Chondrocyte (in vitro differentiated cells): ENCODE measurements around the gene TEAD1. TPM values are rescaled to one million over a fixed set of nuclear protein-coding genes. Genes with fewer than 3 reads are reported as not detected.

ENCODE experiments used
- DNase-seq: peaks from one replicate; pipeline ENCODE4 v3.0.0; 2021; ENCODE audit warnings: mixed read lengths, low spot score
- H3K27ac Mint-ChIP-seq: one replicate; pipeline ENCODE4 v1.8.0; 2021; ENCODE audit warnings: mild to moderate bottlenecking, moderate library complexity, mixed read lengths; ENCODE audit not compliant: unreplicated experiment
- H3K27me3 Mint-ChIP-seq: 2 replicates; pipeline ENCODE4 v1.8.0; 2021; ENCODE audit warnings: low read depth, mixed read lengths
- H3K36me3 Mint-ChIP-seq: 2 replicates; pipeline ENCODE4 v1.8.0; 2021; ENCODE audit warnings: low read depth, mixed read lengths
- H3K4me1 Mint-ChIP-seq: 2 replicates; pipeline ENCODE4 v1.8.0; 2021; ENCODE audit warnings: low read depth, mild to moderate bottlenecking, mixed read lengths
- H3K4me3 Mint-ChIP-seq: one replicate; pipeline ENCODE4 v1.8.0; 2021; ENCODE audit warnings: mild to moderate bottlenecking, moderate library complexity, mixed read lengths; ENCODE audit not compliant: unreplicated experiment
- H3K9me3 Mint-ChIP-seq: 2 replicates; pipeline ENCODE4 v1.8.0; 2021; ENCODE audit warnings: low read depth, mixed read lengths
- CTCF ChIP-seq: fragments of 200-600 bp; sonication (generic); IDR thresholded peaks from 2 replicates; pipeline ENCODE4 v1.5.0; 2021; ENCODE audit warnings: antibody characterized with exemption, mild to moderate bottlenecking, moderate library complexity
- total RNA-seq: library from RNA; stranded (reverse); gene quantifications from 3 replicates; pipeline ENCODE4 v1.2.1, GENCODE V29; 2021

The TEAD1 gene
- total RNA-seq, 1 donor from 2014 or later: 137 TPM

DNA sequence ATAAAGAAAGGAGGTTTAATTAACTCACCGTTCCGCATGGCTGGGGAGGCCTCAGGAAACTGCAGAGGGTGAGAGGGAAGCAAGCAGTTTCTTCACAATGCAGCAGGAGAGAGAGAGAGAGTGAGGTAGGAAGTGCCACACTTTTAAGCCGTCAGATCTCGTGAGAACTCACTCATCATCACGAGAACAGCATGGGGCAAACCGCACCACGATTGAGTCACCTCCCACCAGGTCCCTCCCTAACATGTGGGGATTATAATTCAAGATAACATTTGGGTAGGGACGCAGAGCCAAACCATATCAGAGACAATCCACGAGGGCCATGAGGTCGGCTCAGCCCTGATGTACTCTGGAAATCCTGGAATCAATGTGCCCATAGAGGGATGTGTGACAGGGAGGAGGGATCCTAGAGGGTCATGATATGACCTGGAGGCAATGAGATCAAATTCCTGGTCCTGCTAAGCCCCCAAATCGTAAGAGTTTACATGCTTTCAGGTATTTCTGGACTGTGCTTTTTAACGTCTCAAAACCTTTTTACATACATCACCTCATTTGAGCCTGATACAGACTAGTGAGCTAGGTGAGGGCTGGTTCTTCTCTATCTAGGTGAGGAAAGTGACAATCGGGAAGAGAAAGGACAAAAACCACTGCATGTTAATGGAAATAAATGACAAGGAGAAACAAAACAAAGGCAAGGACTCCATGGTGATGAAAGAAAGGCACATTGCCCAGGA is 315.4 kb downstream of the TEAD1 start:
- peaks cover 33% of the 10 kb centered on the region for H3K27me3 Mint-ChIP-seq
- no peaks in the 10 kb centered on the region for H3K4me1 Mint-ChIP-seq
- TF ChIP-seq CTCF: no peak
- no peak overlapping the region for H3K27ac Mint-ChIP-seq
- no peak for DNase-seq
- no peaks in the 10 kb centered on the region for H3K9me3 Mint-ChIP-seq
- no peaks in the 10 kb centered on the region for H3K36me3 Mint-ChIP-seq
- no peak overlapping the region for H3K4me3 Mint-ChIP-seq

DNA sequence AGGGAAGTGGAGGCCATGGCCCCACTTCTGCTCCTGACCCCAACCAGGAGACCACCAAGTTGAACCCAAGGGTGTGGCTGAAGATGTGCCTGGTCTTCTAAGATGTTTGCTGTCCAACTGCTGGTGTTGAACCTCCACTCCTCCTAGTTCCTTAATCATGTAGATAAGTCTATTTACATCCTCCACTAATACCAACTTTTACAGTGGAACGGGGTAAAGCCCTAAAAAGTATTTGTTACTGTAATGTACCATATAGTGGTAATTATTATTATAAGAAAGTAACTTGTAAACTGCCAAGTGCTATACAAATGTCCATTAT is 315.9 kb downstream of the TEAD1 start:
- H3K9me3 Mint-ChIP-seq: no peaks in the 10 kb centered on the region
- TF ChIP-seq CTCF: no peak
- no peak for DNase-seq
- H3K36me3 Mint-ChIP-seq: no peaks in the 10 kb centered on the region
- H3K4me1 Mint-ChIP-seq: no peaks in the 10 kb centered on the region
- no peak overlapping the region for H3K4me3 Mint-ChIP-seq
- H3K27me3 Mint-ChIP-seq: peaks cover 30% of the 10 kb centered on the region
- no peak overlapping the region for H3K27ac Mint-ChIP-seq

DNA sequence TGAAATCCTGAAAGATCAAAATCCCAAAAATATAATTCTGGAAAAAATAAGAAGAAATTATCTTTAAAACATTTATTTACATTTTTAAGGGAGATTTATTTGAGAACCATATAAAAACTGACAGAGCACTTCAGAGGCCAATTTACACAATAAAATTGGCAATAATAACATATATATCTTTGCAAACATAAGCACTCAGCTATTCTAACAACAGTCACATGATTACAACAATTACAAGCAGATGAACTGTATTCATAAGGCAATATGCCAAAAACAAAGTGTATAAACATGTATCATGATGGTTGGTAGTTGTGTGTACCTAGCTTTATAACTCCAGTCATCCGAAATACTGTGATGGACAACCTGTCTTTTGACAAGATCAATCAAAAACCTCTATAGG is 317.2 kb downstream of the TEAD1 start:
- no peak for TF ChIP-seq CTCF
- Mint-ChIP-seq H3K27me3 (peaks cover 19% of the 10 kb centered on the region), H3K36me3 (peaks cover 2% of the 10 kb centered on the region), H3K4me1 (no peaks in the 10 kb centered on the region), H3K9me3 (peaks cover 8% of the 10 kb centered on the region), H3K4me3 (no peak overlapping the region), H3K27ac (no peak overlapping the region)
- no peak for DNase-seq

- no peaks in the 10 kb centered on the region for H3K4me1 Mint-ChIP-seq
- peaks cover 11% of the 10 kb centered on the region for H3K9me3 Mint-ChIP-seq
- no peak for TF ChIP-seq CTCF
- H3K36me3 Mint-ChIP-seq: peaks cover 2% of the 10 kb centered on the region
- H3K27me3 Mint-ChIP-seq: peaks cover 18% of the 10 kb centered on the region
- no peak for DNase-seq
- no peak overlapping the region for H3K27ac Mint-ChIP-seq
- H3K4me3 Mint-ChIP-seq: no peak overlapping the region
These were observed 319.4 kb downstream of the TEAD1 start for GRCh38 chr11:12993626-12994025.
